Measurements from ENCODE around the gene LGALS3BP.
"Not testable (repeated sequence)": the region's sequence is repeated elsewhere in the genome, so short reads cannot be mapped to it uniquely, and the experiment has no call there.

Gene LGALS3BP

GRCh38 chr17:78980624-78980972 is 875 bp upstream of the LGALS3BP start:
- DNase-seq (ENCODE audit: low spot score): no peak

- no peak for DNase-seq (ENCODE audit: low spot score)
Observed at GRCh38 chr17:78977997-78978973, 1.4 kb downstream of the LGALS3BP start.

GRCh38 chr17:78977681-78977943 is 2.1 kb downstream of the LGALS3BP start:
- no peak for DNase-seq (ENCODE audit: low spot score)

- DNase-seq (ENCODE audit: low spot score): no peak
Observed at GRCh38 chr17:78976907-78977680, 2.6 kb downstream of the LGALS3BP start.

GRCh38 chr17:78974635-78975591 is 4.8 kb downstream of the LGALS3BP start:
- no peak for DNase-seq (ENCODE audit: low spot score)

GRCh38 chr17:78973792-78974520 is 5.8 kb downstream of the LGALS3BP start:
- DNase-seq (ENCODE audit: low spot score): no peak

GRCh38 chr17:78973196-78973595 is 6.5 kb downstream of the LGALS3BP start:
- DNase-seq (ENCODE audit: low spot score): no peak

- DNase-seq (ENCODE audit: low spot score): no peak
Observed at GRCh38 chr17:78972507-78973105, 7.1 kb downstream of the LGALS3BP start.

GRCh38 chr17:78971756-78972506 is 7.8 kb downstream of the LGALS3BP start:
- DNase-seq (ENCODE audit: low spot score): no peak

- DNase-seq (ENCODE audit: low spot score): peak; percentile 61
Observed at GRCh38 chr17:78970834-78971755, 8.6 kb downstream of the LGALS3BP start.

GRCh38 chr17:78969865-78970264 is 9.9 kb downstream of the LGALS3BP start:
- no peak for DNase-seq (ENCODE audit: low spot score)

GRCh38 chr17:78967782-78968362 is 11.9 kb downstream of the LGALS3BP start:
- DNase-seq (ENCODE audit: low spot score): no peak

GRCh38 chr17:78966910-78967600 is 12.7 kb downstream of the LGALS3BP start:
- DNase-seq (ENCODE audit: low spot score): no peak

- DNase-seq (ENCODE audit: low spot score): no peak
Observed at GRCh38 chr17:78966123-78966813, 13.5 kb downstream of the LGALS3BP start.

GRCh38 chr17:78965491-78965924 is 14.2 kb downstream of the LGALS3BP start:
- DNase-seq (ENCODE audit: low spot score): no peak

GRCh38 chr17:78963378-78963777 is 16.3 kb downstream of the LGALS3BP start:
- no peak for DNase-seq (ENCODE audit: low spot score)

- not testable (repeated sequence) for DNase-seq (ENCODE audit: low spot score)
Observed at GRCh38 chr17:78962984-78963348, 16.8 kb downstream of the LGALS3BP start.
